Endothelial cell of umbilical vein (primary cell): ENCODE measurements around the gene EEIG1. TPM values are rescaled to one million over a fixed set of nuclear protein-coding genes. Genes with fewer than 3 reads are reported as not detected.

Experiments
- BruUV-seq: library from RNA; stranded (reverse); fragments of 400-500 nt; replicated peaks from 2 replicates; lab custom pipeline; 2021; lab: Mats Ljungman, UMichigan
- CTCF ChIA-PET: fragments of 300-600, 350-600 bp; sonication (Branson Sonifier 250); formaldehyde crosslinking; loops from one replicate; lab custom pipeline; 2021; ENCODE audit warnings: antibody characterized with exemption, inconsistent platforms; lab: Charles Lee
- POLR2A ChIA-PET: fragments of 300-600, 350-600 bp; sonication (Branson Sonifier 250); formaldehyde crosslinking; loops from one replicate; lab custom pipeline; 2021; ENCODE audit warnings: antibody characterized with exemption, inconsistent platforms; lab: Charles Lee
- DNase-seq: peaks from one replicate; pipeline ENCODE4 v3.0.0-alpha.2; 2011; ENCODE audit warnings: low read depth, low spot score
- FAIRE-seq: peaks from 2 replicates; lab custom pipeline; 2011; peaks lifted over from hg19 to GRCh38; lab: Jason Lieb, UNC
- H2AFZ ChIP-seq: 2 replicates; pipeline ENCODE4 v1.6.0; 2012; ENCODE audit warnings: low read depth, low read length, control low read depth, inconsistent platforms
- H3K27ac ChIP-seq: 2 replicates; pipeline ENCODE4 v1.5.1; 2011; ENCODE audit warnings: low read depth, mild to moderate bottlenecking, control low read depth, low read length, moderate library complexity; ENCODE audit not compliant: insufficient read depth
- H3K27me3 ChIP-seq, 2 experiments: 2 replicates each; pipeline versions ENCODE4 v1.6.0 to v1.6.1; 2011; ENCODE audit warnings: low read length in 2 of 2, mixed read lengths in 1 of 2; ENCODE audit not compliant: control insufficient read depth in 2 of 2, insufficient read depth in 2 of 2
- H3K36me3 ChIP-seq, 2 experiments: 2 replicates in 1 of 2; 3 replicates in 1 of 2; pipeline ENCODE4 v1.5.1; 2011; ENCODE audit warnings: low read length in 2 of 2, mild to moderate bottlenecking in 1 of 2, moderate library complexity in 1 of 2; ENCODE audit not compliant: control insufficient read depth in 2 of 2, insufficient read depth in 2 of 2; ENCODE audit errors: extremely low read depth in 1 of 2
- H3K4me1 ChIP-seq: 3 replicates; pipeline ENCODE4 v1.5.1; 2011; ENCODE audit warnings: mild to moderate bottlenecking, low read length; ENCODE audit not compliant: control insufficient read depth, insufficient read depth; ENCODE audit errors: extremely low read depth
- H3K4me2 ChIP-seq: 2 replicates; pipeline ENCODE4 v1.6.1; 2011; ENCODE audit warnings: low read length, control low read depth, mixed read lengths; ENCODE audit not compliant: insufficient read depth
- H3K4me3 ChIP-seq, 3 experiments: fragments of 200-600 bp in 1 of 3; sonication (generic), shearing (Covaris generic) in 1 of 3; replicated peaks in 1 of 3; 2 replicates each; pipeline ENCODE4 v1.5.1; 2011 to 2016; ENCODE audit warnings: control low read depth in 3 of 3, low read length in 3 of 3, mild to moderate bottlenecking in 2 of 3, inconsistent platforms in 1 of 3, low read depth in 1 of 3, moderate library complexity in 1 of 3; ENCODE audit not compliant: insufficient read depth in 1 of 3
- H3K79me2 ChIP-seq: 2 replicates; pipeline ENCODE4 v1.6.0; 2012; ENCODE audit warnings: low read length, inconsistent platforms; ENCODE audit not compliant: control insufficient read depth, insufficient read depth
- H3K9ac ChIP-seq: replicated peaks from 2 replicates; pipeline ENCODE3; 2011; ENCODE audit warnings: low read length, control low read depth; ENCODE audit not compliant: insufficient read depth; ENCODE audit errors: extremely low read depth
- H3K9me1 ChIP-seq: replicated peaks from 3 replicates; pipeline ENCODE4 v1.6.0; 2011; ENCODE audit warnings: mild to moderate bottlenecking, low read length; ENCODE audit not compliant: control insufficient read depth, insufficient read depth; ENCODE audit errors: extremely low read depth
- H3K9me3 ChIP-seq: replicated peaks from 2 replicates; pipeline ENCODE4 v1.5.1; 2012; ENCODE audit warnings: low read length, inconsistent platforms; ENCODE audit not compliant: control insufficient read depth, insufficient read depth
- H4K20me1 ChIP-seq: replicated peaks from 2 replicates; pipeline ENCODE3; 2011; ENCODE audit warnings: mild to moderate bottlenecking, low read length; ENCODE audit not compliant: control insufficient read depth, insufficient read depth; ENCODE audit errors: extremely low read depth
- CTCF ChIP-seq, 2 donors: IDR thresholded peaks; 1 replicate in 1 of 2; 2 replicates in 1 of 2; pipeline ENCODE4 v1.5.1; 2011; ENCODE audit warnings: low read length in 2 of 2, mild to moderate bottlenecking in 2 of 2, moderate library complexity in 2 of 2, control low read depth in 1 of 2, inconsistent platforms in 1 of 2, low read depth in 1 of 2; ENCODE audit not compliant: insufficient read depth in 1 of 2; ENCODE audit errors: extremely low read depth in 1 of 2
- EZH2 ChIP-seq: IDR thresholded peaks from 2 replicates; pipeline ENCODE4 v1.6.1; 2012; ENCODE audit warnings: borderline replicate concordance, low read depth, mild to moderate bottlenecking, moderate library complexity, low read length, inconsistent platforms; ENCODE audit not compliant: severe bottlenecking
- FOS ChIP-seq: IDR thresholded peaks from 2 replicates; pipeline ENCODE4 v1.6.1; 2011; ENCODE audit warnings: mild to moderate bottlenecking, low read length, moderate library complexity, borderline replicate concordance; ENCODE audit not compliant: insufficient read depth
- GATA2 ChIP-seq: IDR thresholded peaks from 2 replicates; pipeline ENCODE4 v1.7.0; 2011; ENCODE audit warnings: low read depth, mild to moderate bottlenecking, moderate library complexity, mixed read lengths, low read length; ENCODE audit not compliant: insufficient read length, insufficient read depth
- JUN ChIP-seq: IDR thresholded peaks from 2 replicates; pipeline ENCODE4 v1.6.1; 2011; ENCODE audit warnings: borderline replicate concordance, low read depth; ENCODE audit not compliant: insufficient read length, insufficient read depth
- MAX ChIP-seq: IDR thresholded peaks from 2 replicates; pipeline ENCODE4 v1.6.1; 2011; ENCODE audit not compliant: insufficient read depth, insufficient read length
- MYC ChIP-seq: IDR thresholded peaks from one replicate; pipeline ENCODE4 v1.6.1; 2011; ENCODE audit warnings: mild to moderate bottlenecking, low read depth, low read length
- POLR2A ChIP-seq: IDR thresholded peaks from 2 replicates; pipeline ENCODE4 v1.6.1; 2012; ENCODE audit warnings: low read depth, mild to moderate bottlenecking, control low read depth, low read length
- POLR2AphosphoS5 ChIP-seq: IDR thresholded peaks from 2 replicates; pipeline ENCODE4 v1.6.1; 2012; ENCODE audit warnings: low read depth, mild to moderate bottlenecking, control low read depth, low read length, moderate library complexity; ENCODE audit not compliant: insufficient read depth
- dilution Hi-C: fragments of 300-500 bp; cut with MboI; formaldehyde crosslinking; loops from one replicate; pipeline ENCODE4 v1.15.0; 2019; ENCODE audit warnings: low sequenced_read_pairs; ENCODE audit not compliant: extremely low pct_ligation_motif_present
- intact Hi-C: fragments of 100-400 bp; cut with micrococcal nuclease; formaldehyde crosslinking; loops from one replicate; pipeline ENCODE4 v1.10.0; 2022
- polyA plus RNA-seq, 4 experiments: library from polyadenylated mRNA; depleted of rRNA in 3 of 4; stranded (reverse) in 3 of 4; unstranded in 1 of 4; fragments of >200 nt; gene quantifications; 2 replicates each; pipeline versions ENCODE4 v1.2.1 to v1.2.3, GENCODE V29; 2011 to 2012; ENCODE audit warnings: missing spikeins in 1 of 4
- total RNA-seq: library from RNA; stranded (reverse); gene quantifications from 2 replicates; pipeline ENCODE4 v1.2.3, GENCODE V29; 2021

The EEIG1 gene
- total and polyA plus RNA-seq, 2 donors (not counting 3 experiments of a cell fraction or from before 2014, with no cell fraction given), result 8.4 to 19.0 TPM

- no TSS peak for BruUV-seq
- FAIRE-seq (no peak), DNase-seq (no peak)
- peaks cover 12% of the 10 kb centered on the region for H3K4me1 ChIP-seq
- TF ChIP-seq CTCF (IDR thresholded peaks at IDR 0.05; ENCODE audit: extremely low read depth in 1 of 2, insufficient read depth in 1 of 2, low read depth in 1 of 2, low read length in 2 of 2) (no peak), MAX (no peak), MYC (no peak), JUN (no peak), GATA2 (no peak), POLR2A (no peak), FOS (no peak), POLR2AphosphoS5 (no peak), EZH2 (no peak)
- H3K4me3 ChIP-seq, result no peak overlapping the region
- ChIA-PET POLR2A (interaction anchor here (0.7 kb wide), 1 partner anchor 174 kb away, joined by 6 read pairs; no protein-coding TSS in a partner anchor), CTCF (interaction anchor here (0.6 to 1.9 kb wide), 6 partner anchors 13 to 145 kb away, joined by 3 to 10 read pairs (median 4); partner anchors contain the start of gene EEIG1)
- no peaks in the 10 kb centered on the region for H3K9me3 ChIP-seq
- H3K36me3 ChIP-seq, result no peaks in the 10 kb centered on the region
- H3K9me1 ChIP-seq, result no peaks in the 10 kb centered on the region
- intact Hi-C loops, result loop anchor here (2.0 kb wide), 1 partner anchor 15 kb away; the partner anchor contains the start of gene EEIG1
- H3K27me3 ChIP-seq, result no peaks in the 10 kb centered on the region
- H3K4me2 ChIP-seq, result no peak overlapping the region
- H2AFZ ChIP-seq, result peak overlapping the region; percentile 40
- dilution Hi-C loops, result no loop called here
- H3K27ac ChIP-seq, result no peak overlapping the region
- no peak overlapping the region for H3K9ac ChIP-seq
- H3K79me2 ChIP-seq, result peaks cover 4% of the 10 kb centered on the region
- no peaks in the 10 kb centered on the region for H4K20me1 ChIP-seq
These were observed 14.8 kb downstream of the EEIG1 start for GRCh38 chr9:127965953-127966352.
